Measurements from ENCODE around the gene CTTNBP2.
A peak's percentile ranks its signal among the peaks of the same experiment; 100 is the strongest.

CTTNBP2 gene

DNA sequence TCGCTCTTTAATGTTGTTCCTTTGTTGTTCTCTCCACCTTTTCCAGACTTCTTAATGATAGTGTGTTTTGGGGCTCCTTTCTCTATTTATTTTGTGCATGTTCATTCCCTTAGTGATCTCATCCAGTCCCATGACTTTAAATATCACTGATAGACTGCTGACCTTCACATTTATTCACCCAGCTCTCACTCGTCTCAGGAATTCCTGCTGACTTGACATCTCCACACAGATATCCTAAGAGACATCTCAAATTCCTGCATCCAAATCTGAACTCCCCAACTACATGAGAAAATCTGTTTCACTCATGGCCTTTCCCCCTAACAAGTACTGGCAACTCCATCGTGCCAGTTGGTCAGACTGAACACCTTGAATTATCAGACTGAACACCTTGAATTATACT is 111.2 kb downstream of the CTTNBP2 start:
- Histone ChIP-seq H3K4me1 (ENCODE audit: control insufficient read depth, insufficient read depth, low read length) (no peaks in the 10 kb centered on the region), H3K9ac (ENCODE audit: low read length) (no peak overlapping the region), H3K9me3 (ENCODE audit: control insufficient read depth, low read length) (no peaks in the 10 kb centered on the region), H3K27me3 (replicated peaks; ENCODE audit: control insufficient read depth, insufficient read depth, low read length) (no peaks in the 10 kb centered on the region), H3K36me3 (ENCODE audit: control insufficient read depth, insufficient read depth, low read length, severe bottlenecking) (no peaks in the 10 kb centered on the region), H3K4me3 (ENCODE audit: low read length) (no peak overlapping the region)
- no peak for DNase-seq (ENCODE audit: low read depth)

DNA sequence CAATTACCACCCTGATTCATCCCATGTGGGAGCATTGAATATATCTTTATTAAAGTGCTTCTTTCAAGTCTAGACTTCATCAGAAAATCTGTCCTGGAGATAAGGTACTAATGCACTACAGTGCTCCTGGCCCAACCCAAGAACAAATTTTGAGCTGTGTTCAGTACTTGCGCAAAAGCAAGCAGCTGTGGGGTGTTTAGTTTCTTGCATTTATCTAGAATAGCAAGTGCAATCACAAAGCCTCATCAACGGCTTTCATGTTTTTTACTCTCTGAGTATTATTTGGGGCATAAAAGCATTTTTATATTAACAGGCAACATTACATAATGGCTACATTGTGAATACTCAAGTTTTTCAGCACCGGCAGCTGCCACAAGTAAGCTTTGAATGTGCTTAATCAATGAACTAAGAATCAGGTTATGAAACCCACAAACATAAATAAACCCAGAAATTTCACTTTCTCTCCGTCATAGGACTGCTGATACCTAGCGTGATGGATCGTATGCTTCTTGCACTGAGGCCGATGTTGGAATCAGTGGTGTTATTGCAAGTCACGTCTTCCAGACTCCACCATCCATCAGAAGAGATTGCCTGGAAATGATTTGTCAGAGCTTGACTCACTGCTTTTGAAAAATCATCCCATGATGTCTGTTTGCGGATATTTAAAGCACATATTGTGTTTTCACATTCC is 113.1 kb downstream of the CTTNBP2 start:
- no peak for DNase-seq (ENCODE audit: low read depth)
- Histone ChIP-seq H3K27me3 (replicated peaks; ENCODE audit: control insufficient read depth, insufficient read depth, low read length) (no peaks in the 10 kb centered on the region), H3K4me1 (ENCODE audit: control insufficient read depth, insufficient read depth, low read length) (no peaks in the 10 kb centered on the region), H3K4me3 (ENCODE audit: low read length) (no peak overlapping the region), H3K36me3 (ENCODE audit: control insufficient read depth, insufficient read depth, low read length, severe bottlenecking) (no peaks in the 10 kb centered on the region), H3K9ac (ENCODE audit: low read length) (no peak overlapping the region), H3K9me3 (ENCODE audit: control insufficient read depth, low read length) (no peaks in the 10 kb centered on the region)

DNA sequence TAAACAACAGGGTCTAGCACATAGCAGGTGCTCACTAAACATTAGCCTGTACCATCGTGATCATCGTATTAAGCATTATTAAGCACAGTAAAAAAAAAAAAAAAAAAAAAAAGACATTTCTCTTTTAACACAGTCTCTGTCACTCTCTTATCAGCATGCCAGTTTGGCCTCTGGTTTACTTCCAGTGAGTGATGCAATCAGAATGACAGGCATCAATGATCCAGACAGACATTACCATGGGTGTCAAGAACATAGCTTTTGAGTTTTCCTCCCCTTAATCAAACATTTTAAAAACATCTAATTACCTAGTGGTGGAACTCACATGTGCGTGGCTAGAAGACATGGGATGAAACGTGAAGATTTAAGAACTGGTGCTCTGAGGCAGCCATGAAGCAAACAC is 115.8 kb downstream of the CTTNBP2 start:
- Histone ChIP-seq H3K36me3 (ENCODE audit: control insufficient read depth, insufficient read depth, low read length, severe bottlenecking) (no peaks in the 10 kb centered on the region), H3K9me3 (ENCODE audit: control insufficient read depth, low read length) (no peaks in the 10 kb centered on the region), H3K4me3 (ENCODE audit: low read length) (no peak overlapping the region), H3K4me1 (ENCODE audit: control insufficient read depth, insufficient read depth, low read length) (no peaks in the 10 kb centered on the region), H3K27me3 (replicated peaks; ENCODE audit: control insufficient read depth, insufficient read depth, low read length) (no peaks in the 10 kb centered on the region), H3K9ac (ENCODE audit: low read length) (no peak overlapping the region)
- DNase-seq (ENCODE audit: low read depth) = no peak

- no peaks in the 10 kb centered on the region for H3K9me3 ChIP-seq (ENCODE audit: control insufficient read depth, low read length)
- no peak for DNase-seq (ENCODE audit: low read depth)
- H3K27me3 ChIP-seq (replicated peaks; ENCODE audit: control insufficient read depth, insufficient read depth, low read length) = no peaks in the 10 kb centered on the region
- no peaks in the 10 kb centered on the region for H3K4me1 ChIP-seq (ENCODE audit: control insufficient read depth, insufficient read depth, low read length)
- H3K36me3 ChIP-seq (ENCODE audit: control insufficient read depth, insufficient read depth, low read length, severe bottlenecking) = no peaks in the 10 kb centered on the region
- no peak overlapping the region for H3K9ac ChIP-seq (ENCODE audit: low read length)
- H3K4me3 ChIP-seq (ENCODE audit: low read length) = no peak overlapping the region
These were observed 116.6 kb downstream of the CTTNBP2 start for GRCh38 chr7:117756586-117757085.

GRCh38 chr7:117755136-117755535 is 118.1 kb downstream of the CTTNBP2 start:
- Histone ChIP-seq H3K4me1 (ENCODE audit: control insufficient read depth, insufficient read depth, low read length) (no peaks in the 10 kb centered on the region), H3K9ac (ENCODE audit: low read length) (no peak overlapping the region), H3K4me3 (ENCODE audit: low read length) (no peak overlapping the region), H3K27me3 (replicated peaks; ENCODE audit: control insufficient read depth, insufficient read depth, low read length) (no peaks in the 10 kb centered on the region), H3K9me3 (ENCODE audit: control insufficient read depth, low read length) (no peaks in the 10 kb centered on the region), H3K36me3 (ENCODE audit: control insufficient read depth, insufficient read depth, low read length, severe bottlenecking) (no peaks in the 10 kb centered on the region)
- no peak for DNase-seq (ENCODE audit: low read depth)

GRCh38 chr7:117751775-117752174 is 121.5 kb downstream of the CTTNBP2 start:
- Histone ChIP-seq H3K36me3 (ENCODE audit: control insufficient read depth, insufficient read depth, low read length, severe bottlenecking) (no peaks in the 10 kb centered on the region), H3K27me3 (replicated peaks; ENCODE audit: control insufficient read depth, insufficient read depth, low read length) (no peaks in the 10 kb centered on the region), H3K4me1 (ENCODE audit: control insufficient read depth, insufficient read depth, low read length) (no peaks in the 10 kb centered on the region), H3K4me3 (ENCODE audit: low read length) (no peak overlapping the region), H3K9ac (ENCODE audit: low read length) (no peak overlapping the region), H3K9me3 (ENCODE audit: control insufficient read depth, low read length) (no peaks in the 10 kb centered on the region)
- DNase-seq (ENCODE audit: low read depth) = no peak

GRCh38 chr7:117750612-117751563 is 122.4 kb downstream of the CTTNBP2 start:
- H3K4me3 ChIP-seq (ENCODE audit: low read length) = no peak overlapping the region
- no peaks in the 10 kb centered on the region for H3K4me1 ChIP-seq (ENCODE audit: control insufficient read depth, insufficient read depth, low read length)
- DNase-seq (ENCODE audit: low read depth) = peak; percentile 73
- no peaks in the 10 kb centered on the region for H3K36me3 ChIP-seq (ENCODE audit: control insufficient read depth, insufficient read depth, low read length, severe bottlenecking)
- no peaks in the 10 kb centered on the region for H3K9me3 ChIP-seq (ENCODE audit: control insufficient read depth, low read length)
- H3K27me3 ChIP-seq (replicated peaks; ENCODE audit: control insufficient read depth, insufficient read depth, low read length) = no peaks in the 10 kb centered on the region
- no peak overlapping the region for H3K9ac ChIP-seq (ENCODE audit: low read length)

GRCh38 chr7:117741962-117742361 is 131.3 kb downstream of the CTTNBP2 start:
- Histone ChIP-seq H3K9ac (ENCODE audit: low read length) (no peak overlapping the region), H3K36me3 (ENCODE audit: control insufficient read depth, insufficient read depth, low read length, severe bottlenecking) (no peaks in the 10 kb centered on the region)
- DNase-seq (ENCODE audit: low read depth) = no peak

DNA sequence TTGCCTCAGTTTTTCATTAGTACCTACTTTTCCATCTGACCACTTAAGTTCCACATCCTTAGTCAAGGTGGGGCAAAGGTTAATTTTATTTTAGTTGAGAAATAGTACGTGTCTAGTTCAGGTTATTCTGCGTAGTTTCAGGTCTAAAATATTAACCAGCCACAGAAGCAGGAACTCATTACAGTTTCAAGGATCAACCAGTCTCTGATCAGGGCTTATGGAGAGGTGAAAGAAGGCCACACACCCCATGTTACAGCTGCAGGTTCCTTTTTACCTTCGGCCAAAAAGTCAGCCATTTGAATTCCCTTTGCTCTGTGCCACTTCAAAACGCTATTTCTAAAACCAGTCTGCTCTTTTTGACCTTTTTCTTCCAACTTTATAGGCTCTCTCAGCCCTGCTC is 134.2 kb downstream of the CTTNBP2 start:
- Histone ChIP-seq H3K9ac (ENCODE audit: low read length) (no peak overlapping the region), H3K4me3 (ENCODE audit: low read length) (no peak overlapping the region), H3K4me1 (ENCODE audit: control insufficient read depth, insufficient read depth, low read length) (no peaks in the 10 kb centered on the region), H3K36me3 (ENCODE audit: control insufficient read depth, insufficient read depth, low read length, severe bottlenecking) (peaks cover 2% of the 10 kb centered on the region), H3K9me3 (ENCODE audit: control insufficient read depth, low read length) (no peaks in the 10 kb centered on the region), H3K27me3 (replicated peaks; ENCODE audit: control insufficient read depth, insufficient read depth, low read length) (no peaks in the 10 kb centered on the region)
- no peak for DNase-seq (ENCODE audit: low read depth)

More at GRCh38 chr7:117741962-117742361, 131.3 kb downstream of the CTTNBP2 start:
- no peaks in the 10 kb centered on the region for H3K27me3 ChIP-seq (replicated peaks; ENCODE audit: control insufficient read depth, insufficient read depth, low read length)
- no peaks in the 10 kb centered on the region for H3K9me3 ChIP-seq (ENCODE audit: control insufficient read depth, low read length)
- no peak overlapping the region for H3K4me3 ChIP-seq (ENCODE audit: low read length)
- H3K4me1 ChIP-seq (ENCODE audit: control insufficient read depth, insufficient read depth, low read length) = no peaks in the 10 kb centered on the region

GRCh38 chr7:117737926-117738325 is 135.3 kb downstream of the CTTNBP2 start:
- Histone ChIP-seq H3K9me3 (ENCODE audit: control insufficient read depth, low read length) (no peaks in the 10 kb centered on the region), H3K9ac (ENCODE audit: low read length) (no peak overlapping the region), H3K4me1 (ENCODE audit: control insufficient read depth, insufficient read depth, low read length) (no peaks in the 10 kb centered on the region), H3K36me3 (ENCODE audit: control insufficient read depth, insufficient read depth, low read length, severe bottlenecking) (peaks cover 2% of the 10 kb centered on the region), H3K27me3 (replicated peaks; ENCODE audit: control insufficient read depth, insufficient read depth, low read length) (no peaks in the 10 kb centered on the region), H3K4me3 (ENCODE audit: low read length) (no peak overlapping the region)
- DNase-seq (ENCODE audit: low read depth) = no peak

DNA sequence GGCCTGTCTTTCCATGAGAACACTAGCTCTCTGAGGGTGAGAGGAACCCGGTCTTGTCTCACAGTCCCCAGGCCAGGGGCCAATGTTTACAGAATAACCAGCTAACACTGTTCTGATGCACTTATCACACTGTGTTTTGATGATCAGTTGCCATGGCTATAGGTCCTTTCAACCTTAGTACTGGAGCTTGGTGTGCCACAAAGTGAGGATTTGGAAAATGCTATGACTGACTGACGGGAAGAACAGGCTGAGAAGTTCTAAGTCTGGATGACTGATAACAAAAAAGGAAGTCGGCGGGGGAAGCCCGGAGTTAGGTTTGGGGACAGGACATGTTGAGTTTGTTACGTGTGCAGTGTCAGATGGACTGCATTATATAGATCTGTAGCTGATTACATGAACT is 141.8 kb downstream of the CTTNBP2 start:
- no peak overlapping the region for H3K4me3 ChIP-seq (ENCODE audit: low read length)
- H3K36me3 ChIP-seq (ENCODE audit: control insufficient read depth, insufficient read depth, low read length, severe bottlenecking) = peaks cover 2% of the 10 kb centered on the region
- peaks cover 4% of the 10 kb centered on the region for H3K4me1 ChIP-seq (ENCODE audit: control insufficient read depth, insufficient read depth, low read length)
- no peaks in the 10 kb centered on the region for H3K27me3 ChIP-seq (replicated peaks; ENCODE audit: control insufficient read depth, insufficient read depth, low read length)
- H3K9me3 ChIP-seq (ENCODE audit: control insufficient read depth, low read length) = no peaks in the 10 kb centered on the region
- H3K9ac ChIP-seq (ENCODE audit: low read length) = no peak overlapping the region
- DNase-seq (ENCODE audit: low read depth) = no peak

Measured in adipocyte (in vitro differentiated cells).